Posterior cingulate gyrus (tissue), 11 donors: Measurements from ENCODE around the gene QRFP.

Source experiments
- DNase-seq, 10 donors: peaks; one replicate each; pipeline versions ENCODE4 v3.0.0 to v3.0.0-alpha.2; 2020 to 2021; ENCODE audit warnings: mixed read lengths in 3 of 10
- intact Hi-C: fragments of 100-400 bp; cut with DNase I; formaldehyde crosslinking; loops from one replicate; pipeline ENCODE4 v1.15.1; 2023

The QRFP gene

GRCh38 chr9:130934702-130935647 is 38.4 kb upstream of the QRFP start:
- no peak for DNase-seq
- intact Hi-C loops = no loop called here

- intact Hi-C loops = no loop called here
- DNase-seq = peak in 1 of 10 donors; percentile 81
Measured at GRCh38 chr9:130934246-130934645, 37.6 kb upstream of the QRFP start.

GRCh38 chr9:130933114-130934046 is 36.8 kb upstream of the QRFP start:
- intact Hi-C loops = no loop called here
- DNase-seq = no peak

GRCh38 chr9:130932255-130933079 is 35.9 kb upstream of the QRFP start:
- intact Hi-C loops = no loop called here
- no peak for DNase-seq

- intact Hi-C loops = no loop called here
- DNase-seq = no peak
Measured at GRCh38 chr9:130931508-130932254, 35.1 kb upstream of the QRFP start.

GRCh38 chr9:130930804-130931349 is 34.3 kb upstream of the QRFP start:
- intact Hi-C loops = no loop called here
- no peak for DNase-seq

GRCh38 chr9:130930132-130930803 is 33.7 kb upstream of the QRFP start:
- intact Hi-C loops = no loop called here
- DNase-seq = no peak

- intact Hi-C loops = no loop called here
- no peak for DNase-seq
Measured at GRCh38 chr9:130929571-130930038, 33.0 kb upstream of the QRFP start.

- intact Hi-C loops = no loop called here
- DNase-seq = no peak
Measured at GRCh38 chr9:130927995-130928900, 31.6 kb upstream of the QRFP start.

- intact Hi-C loops = no loop called here
- DNase-seq = no peak
Measured at GRCh38 chr9:130927338-130927737, 30.7 kb upstream of the QRFP start.

GRCh38 chr9:130925050-130925678 is 28.6 kb upstream of the QRFP start:
- DNase-seq = no peak
- intact Hi-C loops = no loop called here

- DNase-seq = no peak
- intact Hi-C loops = no loop called here
Measured at GRCh38 chr9:130924448-130924788, 27.8 kb upstream of the QRFP start.

- no peak for DNase-seq
- intact Hi-C loops = no loop called here
Measured at GRCh38 chr9:130923611-130924447, 27.2 kb upstream of the QRFP start.

GRCh38 chr9:130922893-130923610 is 26.4 kb upstream of the QRFP start:
- no peak for DNase-seq
- intact Hi-C loops = no loop called here

GRCh38 chr9:130921989-130922892 is 25.6 kb upstream of the QRFP start:
- intact Hi-C loops = no loop called here
- no peak for DNase-seq
